LoVo (cell line): ENCODE data around the gene SEPTIN1.
"Not testable (repeated sequence)": the region's sequence is repeated elsewhere in the genome, so short reads cannot be mapped to it uniquely, and the experiment has no call there.

Experiments used
- DNase-seq: peaks from one replicate; pipeline ENCODE4 v3.0.0-alpha.2; 2016; ENCODE audit warnings: low spot score

Gene SEPTIN1

GRCh38 chr16:30357715-30358576 lies 24.4 kb downstream of the SEPTIN1 start:
- DNase-seq: no peak

GRCh38 chr16:30357085-30357714 lies 25.2 kb downstream of the SEPTIN1 start:
- no peak for DNase-seq

- no peak for DNase-seq
Observed at GRCh38 chr16:30356401-30357084, 25.8 kb downstream of the SEPTIN1 start.

- no peak for DNase-seq
Observed at GRCh38 chr16:30355954-30356308, 26.4 kb downstream of the SEPTIN1 start.

GRCh38 chr16:30355144-30355953 lies 27.0 kb downstream of the SEPTIN1 start, which contains the start of gene CD2BP2:
CD2BP2 (minus strand) TSS chr16:30355308; CDS start chr16:30354681, 627 bp downstream.
- DNase-seq: peak; percentile 98

- no peak for DNase-seq
Observed at GRCh38 chr16:30354423-30355143, 27.8 kb downstream of the SEPTIN1 start.

GRCh38 chr16:30353438-30354129 lies 28.8 kb downstream of the SEPTIN1 start:
- DNase-seq: no peak

GRCh38 chr16:30352488-30353401 lies 29.6 kb downstream of the SEPTIN1 start:
- no peak for DNase-seq

- peak; percentile 41 for DNase-seq
Observed at GRCh38 chr16:30351586-30352419, 30.6 kb downstream of the SEPTIN1 start.

GRCh38 chr16:30351001-30351441 lies 31.3 kb downstream of the SEPTIN1 start:
- no peak for DNase-seq

GRCh38 chr16:30350134-30350871 lies 32.1 kb downstream of the SEPTIN1 start:
- DNase-seq: no peak

- DNase-seq: no peak
Observed at GRCh38 chr16:30349675-30350074, 32.7 kb downstream of the SEPTIN1 start.

- DNase-seq: no peak
Observed at GRCh38 chr16:30348929-30349328, 33.4 kb downstream of the SEPTIN1 start.

GRCh38 chr16:30348113-30348512 lies 34.2 kb downstream of the SEPTIN1 start:
- no peak for DNase-seq

GRCh38 chr16:30346286-30346685 lies 36.1 kb downstream of the SEPTIN1 start:
- no peak for DNase-seq

GRCh38 chr16:30343491-30343820 lies 38.9 kb downstream of the SEPTIN1 start:
- not testable (repeated sequence) for DNase-seq

- no peak for DNase-seq
Observed at GRCh38 chr16:30342751-30343490, 39.4 kb downstream of the SEPTIN1 start.
